Stomach (tissue), 9 donors: ENCODE results near the gene ERMARD. TPM values are rescaled to one million over a fixed set of nuclear protein-coding genes. Genes with fewer than 3 reads are reported as not detected.

Experiments used
- DNase-seq, 2 donors: peaks; one replicate each; pipeline versions ENCODE4 v3.0.0 to v3.0.0-alpha.2; 2013 to 2019
- H3K27ac ChIP-seq, 5 donors: fragments of 200-600 bp in 4 of 5; sonication (generic) in 4 of 5; one replicate each; pipeline ENCODE4 v1.5.1; 2013 to 2019; ENCODE audit warnings: mild to moderate bottlenecking in 1 of 5, moderate library complexity in 1 of 5
- H3K27me3 ChIP-seq, 3 donors: fragments of 200-600 bp; sonication (generic); one replicate each; pipeline ENCODE4 v1.5.1; 2017 to 2019; ENCODE audit warnings: mixed run types in 1 of 3
- H3K36me3 ChIP-seq, 4 donors: fragments of 200-600 bp; sonication (generic); 1 replicate in 3 of 4; 2 replicates in 1 of 4; pipeline ENCODE4 v1.5.1; 2016 to 2019
- H3K4me1 ChIP-seq, 4 donors: fragments of 200-600 bp; sonication (generic); one replicate each; pipeline ENCODE4 v1.5.1; 2016 to 2019
- H3K4me3 ChIP-seq, 4 donors: fragments of 200-600 bp; sonication (generic) in 3 of 4; one replicate each; pipeline ENCODE4 v1.5.1; 2016 to 2019; ENCODE audit warnings: mild to moderate bottlenecking in 1 of 4
- H3K9me3 ChIP-seq, 4 donors: fragments of 200-600 bp; sonication (generic); one replicate each; pipeline ENCODE4 v1.5.1; 2016 to 2019
- CTCF ChIP-seq, 7 experiments: fragments of 450-650 bp in 4 of 7; fragments of 200-600 bp in 3 of 7; sonication (generic) in 3 of 7; IDR thresholded peaks; one replicate each; pipeline ENCODE4 v1.5.1; 2016 to 2019; ENCODE audit warnings: antibody characterized with exemption in 7 of 7, control low read depth in 2 of 7, mild to moderate bottlenecking in 1 of 7
- EP300 ChIP-seq: sonication (generic); formaldehyde crosslinking; IDR thresholded peaks from one replicate; pipeline ENCODE4 v1.6.1; 2017; ENCODE audit warnings: antibody characterized with exemption
- POLR2A ChIP-seq, 4 donors: fragments of 450-650 bp; IDR thresholded peaks; one replicate each; pipeline ENCODE4 v1.6.1; 2016; ENCODE audit warnings: antibody characterized with exemption in 4 of 4, control low read depth in 2 of 4, mild to moderate bottlenecking in 1 of 4, moderate library complexity in 1 of 4
- POLR2AphosphoS5 ChIP-seq, 3 donors: sonication (generic); formaldehyde crosslinking; IDR thresholded peaks; one replicate each; pipeline ENCODE4 v1.6.1; 2016; ENCODE audit warnings: antibody characterized with exemption in 3 of 3
- WGBS, 5 donors: extraction: QIAGEN DNeasy Blood & Tissue Kit in 3 of 5; methylation state at CpG; one replicate each; pipeline versions ENCODE4 v1.1.5 to v1.1.7; 2013 to 2018; 5-methylcytosine and 5-hydroxymethylcytosine counted together
- intact Hi-C: fragments of 100-400 bp; cut with DNase I; formaldehyde crosslinking; loops from one replicate; pipeline ENCODE4 v1.15.1; 2023; ENCODE audit warnings: low total_unique reads
- polyA plus RNA-seq, 3 donors: library from polyadenylated mRNA; stranded (reverse); fragments of 200-250 nt; gene quantifications; one replicate each; pipeline ENCODE4 v1.2.3, GENCODE V29; 2013
- total RNA-seq, 5 donors: library from RNA; depleted of rRNA; stranded (reverse); fragments of >200 nt; gene quantifications; one replicate each; pipeline versions ENCODE4 v1.1.0 to v1.2.3, GENCODE V29; 2014 to 2016
- donor health status: healthy with polysubstance abuse.
- donor health status: Bipolar disorder and iron deficiency.
- donor health status: healthy.

Gene ERMARD
- total and polyA plus RNA-seq, 8 donors: 4.1 to 84.5 (median 20.8) TPM

GRCh38 chr6:169723200-169723909 is 28.1 kb upstream of the ERMARD start:
- no peaks in the 10 kb centered on the region for H3K27me3 ChIP-seq

GRCh38 chr6:169723991-169724493 is 27.4 kb upstream of the ERMARD start:
- intact Hi-C loops: no loop called here
- no peak for TF ChIP-seq CTCF (IDR thresholded peaks at IDR 0.05)
- peaks cover 22 to 50% (median 36%) of the 10 kb centered on the region in 4 donors for H3K4me1 ChIP-seq
- H3K27ac ChIP-seq: peak overlapping the region; percentile 78 to 100 (median 98)
- no peaks in the 10 kb centered on the region for H3K36me3 ChIP-seq
- peak overlapping the region; percentile 77 to 86 (median 80) for H3K4me3 ChIP-seq
- peak; percentile 33 to 75 for DNase-seq
- WGBS, 5 donors: 0 to 1% (median 0%) methylated on average over 8 to 75 of the region's 89 CpGs
- H3K9me3 ChIP-seq: no peaks in the 10 kb centered on the region
- no peaks in the 10 kb centered on the region for H3K27me3 ChIP-seq

More at GRCh38 chr6:169723200-169723909, 28.1 kb upstream of the ERMARD start:
- intact Hi-C loops: no loop called here
- peak; percentile 80 to 92 for DNase-seq
- 0 to 1% (median 0%) methylated on average over 28 to 70 of the region's 70 CpGs for WGBS, 5 donors
- Histone ChIP-seq H3K9me3 (no peaks in the 10 kb centered on the region), H3K27ac (peak overlapping the region; percentile 86 to 99 (median 97)), H3K4me1 (peaks cover 22 to 57% (median 39%) of the 10 kb centered on the region in 4 donors), H3K4me3 (peak overlapping the region; percentile 72 to 86 (median 80)), H3K36me3 (peaks cover 0 to under 1% (median 0%) of the 10 kb centered on the region in 4 donors)
- no peak for TF ChIP-seq CTCF (IDR thresholded peaks at IDR 0.05)
- peak in 2 of 3 donors; percentile 38 to 57 for TF ChIP-seq POLR2AphosphoS5 (IDR thresholded peaks at IDR 0.05)

GRCh38 chr6:169724494-169725124 is 26.8 kb upstream of the ERMARD start, which contains the start of gene PHF10:
Gene PHF10, minus strand, starts transcription at chr6:169724500. Its CDS starts 569 bp downstream, at chr6:169723931.
- 0 to 2% (median 0%) methylated on average over 3 to 86 of the region's 89 CpGs for WGBS, 5 donors
- H3K4me1 ChIP-seq: peaks cover 22 to 46% (median 33%) of the 10 kb centered on the region in 4 donors
- DNase-seq: peak; percentile 55 to 92
- H3K36me3 ChIP-seq: no peaks in the 10 kb centered on the region
- H3K27me3 ChIP-seq: no peaks in the 10 kb centered on the region
- H3K4me3 ChIP-seq: peak within 1 kb of the TSS; percentile 78 to 86 (median 80)
- TF ChIP-seq EP300 (no peak), CTCF (IDR thresholded peaks at IDR 0.05) (no peak), POLR2A (IDR thresholded peaks at IDR 0.05) (no peak), POLR2AphosphoS5 (IDR thresholded peaks at IDR 0.05) (no peak)
- H3K27ac ChIP-seq: peak within 1 kb of the TSS; percentile 92 to 100 (median 98)
- no peaks in the 10 kb centered on the region for H3K9me3 ChIP-seq
- intact Hi-C loops: no loop called here

- Histone ChIP-seq H3K4me3 (peak overlapping the region; percentile 76 to 81 (median 78)), H3K36me3 (no peaks in the 10 kb centered on the region), H3K27ac (peak overlapping the region; percentile 92 to 100 (median 98)), H3K27me3 (no peaks in the 10 kb centered on the region), H3K9me3 (no peaks in the 10 kb centered on the region), H3K4me1 (peaks cover 22 to 40% (median 30%) of the 10 kb centered on the region in 4 donors)
- intact Hi-C loops: no loop called here
- 20 to 28% (median 22%) methylated on average over 29 of the region's 29 CpGs for WGBS, 5 donors
- TF ChIP-seq CTCF (IDR thresholded peaks at IDR 0.05): no peak
- TF ChIP-seq POLR2AphosphoS5 (IDR thresholded peaks at IDR 0.05): peak; percentile 13 to 81 (median 77)
- no peak for TF ChIP-seq EP300
- TF ChIP-seq POLR2A (IDR thresholded peaks at IDR 0.05): peak in 1 of 4 donors; percentile 34
- DNase-seq: peak; percentile 65 to 83
Observed at GRCh38 chr6:169725125-169726048, 26.0 kb upstream of the ERMARD start.
